Activated T-cell treated with anti-CD3 and anti-CD28 coated beads for 4 hours (primary cell): ENCODE data around the gene MEN1.

Experiments
- DNase-seq: peaks from one replicate; pipeline ENCODE4 v3.0.0-alpha.2; 2020

MEN1 gene

DNA sequence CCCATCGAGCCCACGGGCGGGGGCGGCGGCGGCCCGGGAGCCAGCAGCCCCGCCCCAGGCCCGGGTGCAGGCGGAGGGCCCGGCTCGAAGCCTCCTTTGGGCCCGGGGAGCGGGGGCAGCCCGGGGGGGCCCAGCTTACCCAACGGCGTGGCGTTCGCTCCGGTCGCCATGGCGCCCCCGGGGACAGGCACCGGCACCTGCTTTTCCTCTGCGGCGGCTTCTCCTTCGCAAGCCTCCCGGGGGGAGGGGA, 32.2 kb downstream of the MEN1 start:
- DNase-seq, result no peak

DNA sequence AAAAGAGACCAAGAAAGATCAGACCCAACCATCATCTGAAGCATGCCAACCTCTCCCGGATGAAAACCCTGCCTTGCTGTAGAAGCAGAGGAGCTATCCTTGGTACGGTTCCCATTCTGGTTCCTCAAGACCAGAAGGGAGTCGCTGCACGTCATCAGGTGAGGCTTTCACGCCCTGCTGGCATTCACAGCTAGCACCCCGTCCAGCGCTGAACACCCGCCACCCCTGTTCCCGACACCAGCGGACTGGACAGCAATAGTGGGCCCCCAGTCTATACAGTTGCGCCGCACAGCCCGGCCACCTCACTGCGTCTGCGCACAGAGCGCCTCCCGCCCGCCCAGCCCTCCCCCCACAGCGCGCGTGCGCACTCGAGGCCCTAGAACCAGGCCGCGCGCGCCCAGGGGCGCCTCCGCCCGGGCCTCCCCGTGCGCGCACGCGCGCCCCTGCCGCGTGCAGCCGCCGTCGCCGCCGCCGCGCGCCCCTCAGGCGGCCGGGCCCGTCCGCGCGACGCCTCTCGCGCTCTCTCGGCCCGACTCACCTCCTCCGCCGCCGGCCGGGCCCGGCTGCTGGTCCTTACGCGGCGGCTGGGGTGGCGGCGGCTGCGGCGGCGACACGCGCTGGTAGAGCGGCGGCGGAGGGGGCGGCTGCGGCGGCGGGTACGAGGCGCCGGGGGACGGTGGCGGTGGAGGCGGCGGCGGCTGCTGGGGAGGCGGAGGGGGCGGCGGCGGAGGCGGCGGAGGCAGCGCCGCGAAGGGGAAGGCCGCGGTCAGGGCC, 32.7 kb downstream of the MEN1 start:
- peak; percentile 65 for DNase-seq

DNA sequence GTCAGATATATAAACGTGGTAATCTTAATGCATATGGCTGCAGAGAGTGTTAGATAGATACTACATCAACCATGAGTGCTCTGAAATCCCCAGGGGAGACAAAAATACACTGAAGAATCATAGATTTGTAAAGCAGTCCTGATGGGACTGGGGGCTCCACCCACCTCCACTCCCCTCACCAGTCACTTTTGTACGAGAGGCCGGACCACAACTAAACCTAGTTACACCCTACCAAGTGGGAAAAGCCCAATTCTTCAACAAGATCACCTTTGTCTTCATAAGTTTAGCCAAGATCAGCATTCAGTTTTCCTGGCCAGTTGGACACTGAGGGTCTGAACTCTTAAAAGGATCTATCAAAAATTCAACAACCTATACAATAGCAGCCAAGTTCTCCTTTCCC, 33.5 kb downstream of the MEN1 start:
- no peak for DNase-seq

DNA sequence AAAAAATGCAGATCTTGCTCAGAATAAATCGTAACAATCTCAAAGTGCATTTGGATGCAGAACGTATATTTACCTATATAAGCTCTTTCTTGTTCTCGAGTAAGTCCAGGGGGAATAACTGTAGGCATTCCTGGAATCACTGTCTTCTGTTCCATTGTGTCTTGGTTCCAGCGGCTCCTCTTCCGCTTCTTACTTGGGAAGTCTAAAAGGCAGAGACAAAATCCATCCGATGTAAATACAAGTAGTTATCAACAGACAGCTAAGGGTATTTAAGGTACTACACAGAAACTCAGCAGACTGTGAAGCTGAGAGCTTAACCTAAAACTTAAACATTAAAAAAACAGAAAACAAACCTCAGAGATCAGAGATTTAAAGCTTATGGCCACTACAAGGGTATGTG, 33.9 kb downstream of the MEN1 start:
- no peak for DNase-seq

DNA sequence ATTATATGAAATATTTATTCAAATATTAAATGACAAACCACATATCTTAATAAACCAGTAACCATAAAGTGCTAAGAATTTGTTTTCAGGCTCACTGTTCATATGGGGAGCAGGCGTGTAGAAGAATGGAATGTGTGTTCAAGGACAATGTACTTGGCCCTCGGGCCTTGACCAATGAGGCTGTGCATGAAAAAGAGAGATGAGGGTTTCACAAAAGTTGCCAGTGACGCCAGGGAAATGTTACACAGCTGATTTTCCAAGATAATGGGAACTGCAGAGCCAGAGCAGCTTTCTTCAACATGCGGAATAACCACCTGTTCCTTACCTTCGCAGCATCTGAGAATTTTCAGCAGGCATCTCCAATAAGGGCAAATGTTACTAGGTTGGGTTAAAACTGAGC, 36.2 kb downstream of the MEN1 start:
- no peak for DNase-seq

DNA sequence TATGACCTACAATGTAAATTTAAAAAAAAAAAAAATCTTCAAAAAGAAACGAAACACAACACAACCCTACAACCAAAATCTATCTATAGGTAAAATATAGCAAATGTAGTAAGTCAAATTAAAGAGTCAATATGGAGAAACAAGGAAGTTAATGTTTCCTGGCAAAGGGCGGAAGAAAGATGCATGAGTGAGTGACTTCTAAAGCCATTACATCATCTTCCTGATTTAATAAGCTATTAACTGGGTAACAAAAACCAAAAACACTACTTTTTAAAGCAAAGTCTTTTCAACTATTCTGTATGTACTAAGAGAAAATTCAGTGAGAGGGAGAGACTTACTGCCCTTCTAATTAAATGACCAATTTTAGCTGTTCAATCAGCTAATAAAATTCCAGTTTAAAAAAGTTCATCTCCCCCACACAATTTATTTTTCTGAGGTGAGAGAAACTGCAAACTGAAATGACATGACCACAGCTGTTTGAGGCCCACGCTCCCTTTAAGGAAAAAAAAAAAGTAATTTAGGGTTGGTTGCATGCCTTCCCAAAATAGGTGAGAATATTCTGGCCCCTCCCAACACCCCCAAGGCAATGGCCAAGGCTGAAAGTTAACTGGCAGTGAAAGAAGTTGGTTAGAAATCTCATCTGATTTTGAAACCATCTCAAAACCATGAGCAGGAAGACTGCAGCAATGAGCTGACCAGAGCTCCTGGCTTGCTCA, 37.9 kb downstream of the MEN1 start:
- no peak for DNase-seq

DNA sequence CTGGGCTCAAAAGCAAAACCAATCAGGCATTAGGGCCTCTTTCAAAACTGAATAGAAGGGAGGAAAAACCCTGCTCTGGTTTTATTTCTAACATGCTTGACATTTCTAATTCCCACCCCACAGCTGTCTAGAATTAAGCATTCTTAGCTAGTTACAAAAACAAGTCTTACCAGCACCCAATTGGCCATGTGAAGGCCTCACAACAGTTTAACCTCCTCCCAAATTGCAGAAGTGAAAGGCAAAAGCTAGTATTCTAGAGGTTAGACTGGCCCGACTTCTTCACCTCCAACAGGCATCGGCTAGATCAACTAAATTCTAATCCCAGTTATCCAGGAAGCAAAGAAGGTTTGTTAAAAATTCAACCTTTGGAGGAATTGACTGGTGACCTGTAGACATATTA, 38.5 kb downstream of the MEN1 start:
- DNase-seq, result no peak

DNA sequence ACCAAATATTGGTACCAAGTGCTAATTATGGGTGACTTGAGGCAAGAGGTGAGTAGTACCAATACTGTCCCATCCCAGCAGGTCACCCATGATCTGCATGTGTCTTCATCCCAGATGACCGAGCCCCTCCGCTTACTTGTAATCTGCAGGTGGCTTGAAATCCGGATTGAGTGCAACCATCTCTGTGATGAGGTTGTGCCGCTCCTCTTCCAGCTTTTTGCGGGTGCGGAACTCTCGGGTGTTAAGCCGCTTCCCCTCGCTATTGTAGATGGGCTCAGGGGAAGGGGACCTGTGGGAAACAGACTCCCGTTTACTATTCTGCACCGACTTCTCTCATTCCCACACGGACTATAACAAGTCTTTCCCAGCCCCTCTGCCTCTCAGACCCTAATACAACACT, 40.2 kb downstream of the MEN1 start:
- no peak for DNase-seq

DNA sequence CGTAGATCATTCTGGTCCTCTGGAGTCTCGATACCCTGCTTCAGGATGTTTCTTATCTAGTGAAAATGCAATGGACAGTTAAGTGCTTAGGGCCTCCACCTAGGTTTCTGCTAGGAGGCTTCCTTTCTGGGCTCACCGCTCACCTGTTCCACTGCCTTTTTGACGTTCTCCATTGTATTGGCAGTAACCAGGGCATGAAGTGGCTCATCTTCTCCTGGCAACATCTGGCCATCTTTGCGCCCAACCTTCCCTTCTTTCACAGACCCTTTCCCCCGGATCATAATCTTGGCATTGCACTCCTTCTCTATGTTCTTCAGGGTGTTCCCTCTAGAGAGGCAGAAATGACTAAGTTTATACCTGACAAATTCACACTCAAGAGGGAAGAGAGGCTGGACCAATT, 41.1 kb downstream of the MEN1 start:
- DNase-seq, result no peak

DNA sequence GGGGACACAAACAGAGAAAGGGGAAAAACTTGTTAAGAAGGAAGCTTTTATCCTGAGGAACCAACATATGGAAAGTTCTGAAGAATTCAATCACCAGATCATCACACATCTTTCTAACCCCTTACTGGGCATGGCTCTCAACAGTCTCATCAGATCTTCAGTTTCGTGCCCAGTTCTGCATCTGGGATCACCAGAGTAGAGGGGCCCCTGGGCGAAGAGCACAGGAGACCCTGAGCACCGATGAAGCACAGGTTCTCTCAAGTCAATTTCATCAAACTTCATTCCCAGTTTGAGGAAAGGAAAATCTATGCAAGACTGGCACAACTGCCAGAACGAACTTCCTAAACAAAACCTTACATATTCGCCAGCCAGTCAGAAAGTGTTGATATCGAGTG, 42.1 kb downstream of the MEN1 start:
- DNase-seq, result no peak

DNA sequence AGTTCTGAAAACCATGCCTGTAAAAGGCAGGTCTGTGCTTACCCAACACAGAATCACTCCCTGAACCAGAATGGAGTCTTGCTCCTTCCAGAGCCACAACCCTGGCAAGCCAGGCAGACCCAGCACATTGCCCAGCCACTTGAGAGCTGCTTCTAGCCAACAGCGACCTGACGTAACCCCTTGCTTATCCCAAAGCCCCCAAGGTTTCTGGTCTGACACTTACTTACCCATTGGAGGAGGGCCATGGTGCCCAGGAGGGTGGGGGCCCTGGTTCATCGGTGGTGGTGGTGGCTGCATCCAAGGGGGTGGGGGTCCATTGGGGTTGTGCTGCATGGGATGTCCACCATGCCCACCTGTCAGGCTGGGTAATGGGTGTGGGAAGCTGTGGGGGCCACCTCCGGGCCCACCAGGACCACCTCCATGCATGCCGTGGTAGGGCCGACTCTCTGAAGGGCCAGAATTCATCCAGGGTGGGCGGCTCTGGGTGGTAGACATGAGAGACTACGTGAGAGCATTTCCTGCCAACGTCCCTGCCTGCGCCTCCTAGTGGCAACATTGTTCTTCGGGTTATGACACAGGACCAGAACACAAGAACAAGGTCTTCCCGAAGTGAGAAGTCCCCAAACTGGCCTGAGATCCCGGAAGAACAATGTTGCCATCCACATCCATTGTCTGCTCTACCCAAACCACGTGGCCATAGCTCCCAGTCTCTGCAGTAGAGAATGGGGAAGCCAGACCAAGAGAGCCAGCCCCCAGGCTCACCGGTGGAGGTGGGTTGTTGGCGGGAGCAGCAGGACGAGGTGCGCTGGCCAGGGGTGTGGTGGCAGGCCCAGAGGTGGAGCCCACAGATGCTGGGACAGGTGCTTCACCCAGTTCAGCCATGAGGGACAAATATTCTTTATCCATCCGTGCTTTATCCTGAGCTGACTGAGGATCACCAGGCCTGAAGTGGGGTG, 42.7 kb downstream of the MEN1 start:
- peak; percentile 74 for DNase-seq

DNA sequence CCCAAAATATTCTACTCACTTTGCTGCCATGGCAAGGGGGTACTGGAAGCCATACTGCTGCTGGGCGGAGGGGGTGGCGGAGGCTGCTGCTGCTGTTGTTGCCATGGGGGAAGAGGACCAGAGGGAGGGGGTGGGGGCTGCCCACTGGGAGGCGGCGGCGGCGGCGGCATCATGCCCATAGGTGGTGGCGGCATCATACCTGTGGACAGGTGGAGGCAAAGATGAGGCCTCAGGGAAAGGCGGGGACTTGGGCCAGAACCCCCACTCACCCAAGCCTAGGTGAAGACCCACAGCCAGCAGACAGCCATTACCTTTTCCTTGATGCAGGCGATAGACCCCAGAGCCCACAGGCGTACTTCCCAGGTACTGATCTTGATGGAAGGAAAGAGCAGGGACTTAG, 43.5 kb downstream of the MEN1 start:
- DNase-seq, result no peak

DNA sequence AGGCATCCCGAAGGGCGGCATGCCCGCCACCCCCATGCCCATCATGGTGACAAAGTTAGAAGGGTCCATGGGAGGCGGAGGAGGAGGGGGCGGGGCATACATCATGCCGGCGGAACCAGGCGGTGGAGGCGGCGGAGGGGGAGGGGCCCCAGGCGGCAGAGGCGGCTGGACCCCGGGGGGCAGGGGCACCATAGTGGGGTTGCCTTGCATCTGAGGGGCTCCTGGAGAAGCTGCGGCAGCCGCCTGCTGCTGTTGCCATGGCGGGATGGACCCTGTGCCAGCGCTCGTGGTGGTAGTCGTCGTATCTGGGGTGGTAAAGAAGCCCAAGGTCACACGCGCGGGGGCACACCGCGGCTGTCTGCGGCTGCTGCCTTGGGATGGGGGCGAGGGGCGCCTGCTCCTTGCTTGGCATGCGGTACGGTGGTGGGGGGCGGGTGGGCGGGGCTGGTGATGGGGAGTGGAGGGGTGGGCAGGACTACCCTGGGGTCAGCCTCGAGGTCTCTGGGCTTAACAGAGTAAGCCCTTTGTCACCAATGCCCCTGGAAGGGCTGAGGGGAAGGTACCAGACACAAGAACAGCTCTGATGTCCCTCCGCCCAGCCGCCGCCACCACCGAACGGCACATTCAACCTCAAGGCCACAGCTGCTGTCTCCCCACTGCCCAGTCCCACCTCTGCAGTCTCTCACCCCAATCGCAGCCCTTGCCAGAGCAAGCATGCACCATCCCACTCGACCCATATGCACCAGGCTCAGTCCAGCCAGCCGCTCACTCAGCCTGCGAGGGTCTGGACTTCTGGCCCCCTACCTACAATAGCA, 44.3 kb downstream of the MEN1 start:
- no peak for DNase-seq

DNA sequence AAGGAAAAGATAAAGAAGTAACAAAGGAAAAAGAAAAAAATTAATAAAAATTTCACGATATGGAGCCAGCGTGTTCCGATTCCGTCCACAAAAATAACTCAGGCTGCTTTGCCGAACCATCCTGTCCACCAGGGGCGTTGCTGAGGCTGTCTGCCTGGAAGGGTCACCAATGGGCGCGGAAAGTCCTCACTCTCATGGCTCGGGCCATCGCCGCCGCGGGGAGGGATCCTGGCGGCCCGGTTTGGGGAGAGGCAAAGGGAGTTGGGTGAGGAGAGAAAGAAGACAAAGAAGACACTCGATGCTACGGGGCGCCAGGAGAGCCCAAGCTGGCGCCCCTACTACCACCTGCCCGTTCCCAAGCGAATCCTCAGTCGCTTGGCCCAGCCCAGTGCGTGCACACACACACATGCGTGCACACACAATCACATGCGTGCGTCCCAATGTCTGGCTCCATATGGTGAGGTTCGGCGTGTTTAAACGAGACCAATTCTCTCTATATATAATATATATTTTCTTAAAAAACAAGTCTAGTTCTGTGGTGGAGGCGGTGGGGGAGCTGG, 45.0 kb downstream of the MEN1 start:
- no peak for DNase-seq

DNA sequence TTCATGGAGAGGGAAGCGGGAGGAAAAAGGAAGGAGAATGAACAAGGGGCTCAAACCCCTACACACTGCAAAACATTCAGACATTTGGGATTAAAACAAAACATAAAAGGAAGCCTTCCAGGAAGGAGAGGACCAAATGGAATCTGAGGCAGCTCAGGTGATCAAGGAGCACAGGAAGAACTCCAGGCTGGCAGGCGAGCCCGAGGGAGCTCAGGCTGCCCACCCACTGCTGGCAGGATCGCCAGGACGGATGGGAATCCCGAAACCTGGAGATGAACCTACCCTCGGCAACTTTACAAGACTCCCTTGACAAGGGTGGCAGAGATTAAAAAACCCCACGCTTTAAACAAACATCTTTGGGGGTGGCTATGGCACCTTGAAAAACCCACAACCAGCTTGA, 45.6 kb downstream of the MEN1 start:
- no peak for DNase-seq

DNA sequence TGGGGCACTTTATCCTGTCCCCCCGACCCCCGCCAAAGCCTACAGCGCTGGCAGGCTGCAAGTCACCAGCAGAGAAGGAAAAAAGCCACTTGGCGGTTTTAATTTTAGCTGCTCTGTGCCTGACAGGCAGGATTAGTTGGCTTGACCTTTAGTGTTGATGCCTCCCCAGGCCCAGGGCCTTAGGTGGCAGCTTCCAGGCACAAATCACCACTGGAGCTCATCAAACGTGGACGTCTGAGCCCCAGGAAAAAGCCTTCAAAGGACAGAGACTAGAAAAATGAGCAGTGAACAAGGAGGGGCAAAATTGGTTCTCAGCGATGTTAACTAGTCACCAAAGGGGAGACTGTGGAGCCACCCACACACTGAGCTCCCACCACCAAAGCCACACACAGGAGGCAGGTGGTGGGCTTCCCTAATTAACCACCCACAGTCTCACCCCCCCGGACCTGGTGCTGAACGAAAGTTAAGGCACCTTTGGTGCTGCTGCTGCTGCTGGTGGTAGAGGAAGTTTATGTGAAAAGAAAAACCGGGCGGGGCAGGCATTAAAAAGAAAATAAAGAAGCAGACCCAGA, 46.2 kb downstream of the MEN1 start:
- peak; percentile 46 for DNase-seq

DNA sequence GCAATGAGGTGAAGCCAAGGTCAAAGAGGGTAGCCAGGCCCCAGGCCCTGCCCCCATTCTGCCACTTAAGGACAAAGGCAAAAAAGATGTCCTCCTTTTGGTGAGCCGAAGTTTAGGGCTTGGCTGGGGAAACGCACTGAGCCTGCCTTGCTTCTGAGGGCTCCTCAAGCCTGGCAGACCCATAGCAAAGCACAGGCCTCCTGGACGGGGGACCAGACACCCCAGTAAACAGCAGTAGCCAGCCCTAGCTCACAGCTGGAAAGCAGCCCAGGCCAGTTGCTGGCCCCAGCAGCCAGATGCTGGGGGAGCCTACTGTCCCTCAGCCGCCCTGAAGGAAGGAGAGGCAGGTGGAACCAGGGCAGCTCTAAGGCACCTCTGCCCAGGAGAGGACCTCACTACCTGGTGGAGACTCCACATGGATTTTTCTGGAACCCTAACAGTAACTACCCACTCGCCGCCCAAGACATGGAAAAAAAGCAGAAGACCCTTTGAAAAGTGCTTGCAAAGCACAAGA, 46.8 kb downstream of the MEN1 start:
- DNase-seq, result no peak

DNA sequence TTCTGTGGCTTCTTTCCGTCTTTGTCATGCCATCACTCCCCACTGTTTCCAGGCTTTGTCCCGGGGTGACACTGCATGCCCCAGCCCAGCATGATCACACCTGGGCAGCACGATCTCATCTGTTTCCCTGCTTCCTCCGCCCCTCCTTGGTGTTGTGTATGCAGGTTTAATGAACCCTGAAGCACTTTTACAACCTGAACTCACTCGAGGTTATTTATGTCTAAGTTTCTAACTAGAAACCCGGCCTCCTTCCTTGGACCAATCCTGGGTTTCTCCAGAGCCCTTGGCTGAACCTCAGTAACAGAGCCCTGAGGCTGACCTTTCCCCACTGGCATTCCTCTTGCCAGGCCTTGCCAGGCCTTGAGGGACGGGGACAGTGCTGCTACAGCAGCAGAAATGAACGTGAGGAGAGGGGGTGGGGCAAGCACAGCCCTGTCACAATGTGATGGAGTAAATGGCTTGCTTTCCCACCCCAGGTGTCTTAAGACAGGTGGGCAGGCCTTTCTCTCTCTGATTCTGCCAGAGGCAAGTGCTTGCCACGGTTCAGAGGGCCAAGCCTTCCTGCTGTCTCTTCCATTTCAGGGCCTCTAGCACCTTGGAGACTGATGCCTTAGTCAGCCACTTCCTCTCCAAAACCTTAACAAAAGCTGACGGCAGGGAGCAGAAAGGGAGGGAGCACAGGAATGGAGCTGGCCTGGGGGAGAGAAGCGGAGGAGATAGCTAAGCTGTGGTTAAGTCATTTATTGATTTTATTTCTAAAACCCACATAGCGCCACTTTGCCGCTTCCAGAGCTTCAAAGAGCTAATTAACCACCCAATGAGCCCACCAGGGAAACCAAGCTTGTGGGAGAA, 47.5 kb downstream of the MEN1 start:
- DNase-seq, result no peak

DNA sequence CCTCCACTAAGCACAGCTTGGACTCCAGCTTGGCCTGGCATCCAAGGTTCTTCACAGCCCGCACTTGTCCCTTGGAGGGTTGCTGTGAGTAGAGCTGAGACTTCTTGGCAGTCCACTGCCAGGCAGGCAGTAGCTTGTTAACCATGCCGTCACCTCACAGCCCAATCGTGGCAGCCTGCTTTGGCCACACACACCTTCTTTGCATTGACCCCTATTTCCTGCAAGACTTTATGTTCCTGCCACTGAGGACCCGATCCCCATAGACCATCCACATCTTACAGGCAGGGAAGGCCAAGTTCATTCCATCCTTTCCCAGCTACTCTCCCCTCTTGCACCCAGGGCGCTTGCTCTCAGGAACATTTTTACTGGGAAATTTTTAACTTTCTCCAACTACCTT, 48.1 kb downstream of the MEN1 start:
- DNase-seq, result no peak

DNA sequence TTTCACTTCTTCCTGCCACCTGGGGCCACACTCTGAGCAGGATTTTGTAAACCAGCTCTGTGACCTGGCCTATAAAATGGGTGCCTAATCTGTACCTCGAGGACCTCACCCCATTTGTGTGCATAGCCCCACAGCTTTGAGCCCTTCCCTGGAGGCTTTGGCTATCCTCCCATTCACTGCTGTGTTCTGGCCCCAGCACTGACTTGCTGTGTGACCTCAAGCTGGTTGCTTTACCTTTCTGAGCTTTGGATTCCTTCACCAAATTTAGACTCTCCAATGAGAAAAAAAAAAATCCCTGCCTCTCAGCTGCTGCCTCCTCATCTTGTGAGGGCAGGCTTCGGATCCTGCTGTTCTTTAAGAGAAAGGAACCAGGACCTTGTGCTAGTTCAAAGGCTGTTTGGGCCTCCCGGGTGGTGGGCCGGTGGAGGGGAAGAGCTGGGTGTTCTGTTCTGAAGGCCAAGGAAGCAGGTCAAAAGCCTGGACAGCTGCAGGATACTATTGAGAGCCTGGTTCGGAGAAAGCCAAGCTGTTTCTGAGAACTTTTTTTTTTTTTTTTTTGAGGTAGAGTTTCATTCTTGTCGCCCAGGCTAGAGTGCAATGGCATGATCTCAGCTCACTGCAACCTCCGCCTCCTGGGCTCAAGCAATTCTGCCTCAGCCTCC, 49.5 kb downstream of the MEN1 start:
- DNase-seq, result no peak
